Testis (tissue), 3 donors: ENCODE measurements around the gene SCFD2. TPM values are rescaled to one million over a fixed set of nuclear protein-coding genes. Genes with fewer than 3 reads are reported as not detected.

Experiments used
- DNase-seq: peaks from one replicate; pipeline ENCODE4 v3.0.0-alpha.2; 2019
- H3K27ac ChIP-seq, 2 donors: fragments of 200-600 bp; sonication (generic); one replicate each; pipeline ENCODE4 v1.5.1; 2019
- H3K27me3 ChIP-seq: fragments of 200-600 bp; sonication (generic); one replicate; pipeline ENCODE4 v1.5.1; 2019
- H3K36me3 ChIP-seq: fragments of 200-600 bp; sonication (generic); one replicate; pipeline ENCODE4 v1.5.1; 2017; ENCODE audit warnings: low read depth; ENCODE audit errors: missing control alignments
- H3K4me1 ChIP-seq: fragments of 200-600 bp; sonication (generic); one replicate; pipeline ENCODE4 v1.5.1; 2019
- H3K4me3 ChIP-seq, 2 donors: fragments of 200-600 bp; sonication (generic); one replicate each; pipeline ENCODE4 v1.5.1; 2017 to 2019
- H3K9me3 ChIP-seq: fragments of 200-600 bp; sonication (generic); one replicate; pipeline ENCODE4 v1.5.1; 2017
- CTCF ChIP-seq, 3 experiments: fragments of 450-650 bp in 2 of 3; fragments of 200-600 bp in 1 of 3; sonication (generic) in 1 of 3; IDR thresholded peaks; one replicate each; pipeline ENCODE4 v1.5.1; 2016 to 2019; ENCODE audit warnings: antibody characterized with exemption in 3 of 3, mild to moderate bottlenecking in 2 of 3, moderate library complexity in 1 of 3
- POLR2A ChIP-seq: fragments of 450-650 bp; IDR thresholded peaks from one replicate; pipeline ENCODE4 v1.6.1; 2017; ENCODE audit warnings: antibody characterized with exemption, mild to moderate bottlenecking, moderate library complexity
- WGBS, 2 donors: methylation state at CpG; one replicate each; pipeline ENCODE4 v1.1.5; 2018; 5-methylcytosine and 5-hydroxymethylcytosine counted together
- intact Hi-C: fragments of 100-400 bp; cut with DNase I; formaldehyde crosslinking; loops from one replicate; pipeline ENCODE4 v1.15.1; 2023; ENCODE audit warnings: low total_unique reads
- polyA plus RNA-seq: library from polyadenylated mRNA; stranded (reverse); fragments of 350-450 nt; fragmentation: Illumina TruSeq; extraction: RNeasy Lipid Tissue Mini Kit (QIAGEN cat#74804); gene quantifications from one replicate; pipeline ENCODE4 v1.2.3, GENCODE V29; 2014; ENCODE audit warnings: low read depth, low replicate concordance; ENCODE audit not compliant: insufficient read depth
- total RNA-seq, 2 donors: library from RNA; depleted of rRNA; stranded (reverse); fragments of >200 nt; gene quantifications; one replicate each; pipeline ENCODE4 v1.2.3, GENCODE V29; 2016

Gene SCFD2
- total and polyA plus RNA-seq, 3 donors from 2014 or later: 6.0 to 24.5 (median 21.3) TPM

GRCh38 chr4:53281438-53281837 is 84.4 kb downstream of the SCFD2 start:
- Histone ChIP-seq H3K4me1 (no peaks in the 10 kb centered on the region), H3K36me3 (no peaks in the 10 kb centered on the region), H3K4me3 (no peak overlapping the region), H3K27ac (no peak overlapping the region), H3K9me3 (no peaks in the 10 kb centered on the region), H3K27me3 (no peaks in the 10 kb centered on the region)
- DNase-seq: no peak
- WGBS, 2 donors: 84 to 92% methylated on average over 2 of the region's 2 CpGs
- TF ChIP-seq POLR2A (no peak), CTCF (IDR thresholded peaks at IDR 0.05) (no peak)
- intact Hi-C loops: no loop called here

- Histone ChIP-seq H3K4me3 (no peak overlapping the region), H3K27ac (no peak overlapping the region), H3K36me3 (no peaks in the 10 kb centered on the region), H3K4me1 (no peaks in the 10 kb centered on the region), H3K9me3 (no peaks in the 10 kb centered on the region), H3K27me3 (no peaks in the 10 kb centered on the region)
- DNase-seq: no peak
- TF ChIP-seq POLR2A (no peak), CTCF (IDR thresholded peaks at IDR 0.05) (no peak)
- intact Hi-C loops: no loop called here
- WGBS, 2 donors: 92 to 94% methylated on average over 5 of the region's 5 CpGs
Measured at GRCh38 chr4:53280846-53281245, 85.0 kb downstream of the SCFD2 start.

- H3K27ac ChIP-seq: no peak overlapping the region
- H3K9me3 ChIP-seq: no peaks in the 10 kb centered on the region
- no peaks in the 10 kb centered on the region for H3K36me3 ChIP-seq
- H3K4me3 ChIP-seq: no peak overlapping the region
- no peak for DNase-seq
- H3K27me3 ChIP-seq: no peaks in the 10 kb centered on the region
- 84 to 91% methylated on average over 5 of the region's 5 CpGs for WGBS, 2 donors
- intact Hi-C loops: no loop called here
- no peak for TF ChIP-seq POLR2A
- no peak for TF ChIP-seq CTCF (IDR thresholded peaks at IDR 0.05)
- H3K4me1 ChIP-seq: no peaks in the 10 kb centered on the region
Measured at GRCh38 chr4:53274609-53275268, 91.1 kb downstream of the SCFD2 start.

- H3K36me3 ChIP-seq: no peaks in the 10 kb centered on the region
Measured at GRCh38 chr4:53273726-53274125, 92.1 kb downstream of the SCFD2 start.

More at GRCh38 chr4:53273726-53274125, 92.1 kb downstream of the SCFD2 start:
- Histone ChIP-seq H3K4me1 (no peaks in the 10 kb centered on the region), H3K4me3 (no peak overlapping the region), H3K27ac (no peak overlapping the region), H3K27me3 (no peaks in the 10 kb centered on the region), H3K9me3 (no peaks in the 10 kb centered on the region)
- WGBS, 2 donors: 48% methylated on average over 3 of the region's 3 CpGs
- no peak for DNase-seq
- TF ChIP-seq POLR2A (no peak), CTCF (IDR thresholded peaks at IDR 0.05) (no peak)
- intact Hi-C loops: no loop called here
